NK-92 (cell line): ENCODE data around the gene WSCD2.
"Not testable (repeated sequence)": the region's sequence is repeated elsewhere in the genome, so short reads cannot be mapped to it uniquely, and the experiment has no call there.

ENCODE experiments used
- DNase-seq: peaks from one replicate; lab custom pipeline; 2025; ENCODE audit not compliant: unreplicated experiment; lab: John Stamatoyannopoulos, UW

The WSCD2 gene

DNA sequence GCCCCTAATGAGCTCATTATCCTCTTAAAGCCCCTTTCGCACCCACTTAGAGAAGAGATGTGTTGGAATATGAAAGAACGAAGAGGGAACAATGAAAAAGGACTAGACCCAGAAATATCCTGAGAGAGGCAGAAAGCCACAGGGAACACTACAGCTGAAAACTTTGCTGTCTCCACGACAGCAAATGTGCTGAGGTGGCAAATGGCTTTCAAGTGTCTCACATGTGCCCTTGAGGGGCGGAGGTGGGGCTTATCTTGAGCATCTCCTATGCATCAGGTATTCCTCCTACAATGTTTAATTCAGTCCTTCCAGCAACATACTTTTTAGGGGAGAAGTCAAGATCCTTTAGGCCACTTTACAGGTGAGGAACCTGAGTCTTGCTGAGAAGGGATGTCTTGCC lies 62.9 kb downstream of the WSCD2 start:
- no peak for DNase-seq

DNA sequence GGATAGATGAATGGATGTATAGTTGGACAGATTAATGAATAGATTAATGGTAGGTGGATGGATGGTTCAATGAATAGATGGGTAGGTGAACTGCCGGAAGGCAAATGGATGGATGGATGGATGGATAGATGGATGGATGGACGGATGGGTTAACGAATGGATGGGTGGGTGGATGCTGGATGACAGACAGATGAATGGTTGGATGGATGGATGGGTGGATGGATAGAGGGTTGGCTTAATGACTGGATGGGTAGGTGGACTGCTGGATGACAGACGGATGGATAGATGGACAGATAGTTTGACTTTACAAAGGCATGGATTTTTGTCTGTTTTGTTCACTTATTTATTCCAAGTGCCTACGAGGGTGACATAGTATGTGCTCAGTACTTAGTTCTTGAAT lies 64.4 kb downstream of the WSCD2 start:
- DNase-seq, result no peak

DNA sequence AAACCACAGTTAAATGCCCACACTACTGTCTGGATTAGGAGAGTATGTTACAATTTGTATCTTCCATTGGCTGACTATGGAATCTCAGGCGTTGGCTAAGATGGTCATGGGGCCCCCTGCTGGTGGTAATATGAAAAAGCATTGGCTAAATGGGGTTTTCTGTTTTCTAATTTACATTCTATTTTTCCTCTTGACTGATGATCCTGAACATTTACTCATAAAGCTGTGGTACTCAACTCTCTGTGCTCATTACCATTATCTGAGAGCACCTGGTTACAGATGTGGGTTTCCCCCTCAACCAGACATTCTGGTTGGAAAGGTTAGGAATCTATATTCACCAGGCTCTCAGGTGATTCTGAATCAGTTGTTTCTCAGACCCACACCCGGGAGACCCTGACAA lies 64.8 kb downstream of the WSCD2 start:
- DNase-seq, result no peak

DNA sequence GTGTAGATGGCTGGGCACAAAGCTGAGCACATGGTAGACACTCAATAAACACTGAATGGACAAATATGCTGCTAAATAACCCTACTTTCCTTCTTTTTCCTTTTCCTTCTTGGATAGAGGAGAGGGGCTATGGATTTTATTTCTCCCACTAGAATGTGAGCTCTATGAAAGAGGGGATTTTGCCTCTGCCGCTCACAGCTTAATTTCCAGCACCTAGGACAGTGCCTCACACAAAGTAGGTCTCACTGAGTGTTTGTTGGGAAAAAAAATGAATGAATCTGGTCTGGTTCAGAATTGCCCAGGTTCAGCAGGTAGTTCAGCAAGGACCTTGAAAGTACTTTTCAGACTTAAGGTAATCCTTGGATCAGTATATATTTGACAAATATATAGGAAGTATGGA lies 65.5 kb downstream of the WSCD2 start:
- DNase-seq, result no peak

DNA sequence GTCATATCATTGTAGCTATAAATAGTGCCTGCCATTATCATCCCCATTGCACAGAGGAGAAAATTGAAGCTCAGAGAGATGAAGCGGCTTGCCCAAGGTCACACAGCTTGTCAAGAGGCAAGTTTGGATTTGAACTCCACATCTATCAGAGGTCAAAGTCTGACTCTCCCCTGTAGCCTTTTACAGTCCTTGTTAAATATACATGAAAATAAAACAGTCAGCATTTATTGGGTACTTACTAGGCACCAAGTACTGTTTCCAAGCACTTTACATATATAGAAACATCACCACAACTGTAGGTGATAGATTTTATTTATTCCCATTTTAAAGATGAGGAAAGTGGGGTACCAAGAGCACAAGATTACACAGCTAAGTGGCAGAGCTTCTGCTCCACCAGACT lies 67.2 kb downstream of the WSCD2 start:
- no peak for DNase-seq

DNA sequence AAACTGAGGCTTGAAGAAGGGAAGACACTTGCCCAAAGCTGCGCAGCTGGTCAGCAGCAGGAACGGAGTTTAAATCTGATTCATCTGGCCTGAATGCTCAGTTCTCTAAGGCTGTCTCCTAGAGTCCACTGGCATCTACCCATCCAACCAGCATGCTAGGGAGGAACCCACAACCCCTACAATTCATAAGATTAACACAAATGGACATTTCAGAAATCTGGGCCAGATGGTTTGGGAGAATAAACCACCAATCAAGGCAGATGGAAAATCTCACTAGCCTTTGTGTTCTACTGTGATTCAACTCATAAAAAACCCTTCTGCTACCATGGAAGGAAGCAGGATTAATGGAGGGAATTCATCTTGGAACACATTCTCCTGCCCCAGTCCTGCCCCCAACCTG lies 67.8 kb downstream of the WSCD2 start:
- no peak for DNase-seq

DNA sequence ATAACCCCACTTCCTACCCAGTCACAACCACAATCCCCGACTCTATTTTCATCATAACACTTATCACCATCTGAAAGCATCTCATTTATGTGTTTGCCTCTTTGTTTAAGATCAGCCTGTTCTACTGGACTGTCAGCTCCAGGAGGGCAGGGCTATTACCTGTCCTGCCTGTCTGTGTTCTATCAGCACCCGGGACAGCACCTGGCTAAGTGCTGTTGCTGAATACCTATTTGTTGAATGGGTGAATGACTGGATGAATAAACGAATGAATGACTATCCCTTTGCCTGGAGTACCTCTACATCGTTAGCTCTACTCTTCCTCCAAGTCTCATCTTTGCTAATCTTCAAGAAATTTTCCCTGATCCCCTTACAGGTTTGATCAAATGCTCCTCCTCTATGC lies 69.0 kb downstream of the WSCD2 start:
- DNase-seq, result no peak

DNA sequence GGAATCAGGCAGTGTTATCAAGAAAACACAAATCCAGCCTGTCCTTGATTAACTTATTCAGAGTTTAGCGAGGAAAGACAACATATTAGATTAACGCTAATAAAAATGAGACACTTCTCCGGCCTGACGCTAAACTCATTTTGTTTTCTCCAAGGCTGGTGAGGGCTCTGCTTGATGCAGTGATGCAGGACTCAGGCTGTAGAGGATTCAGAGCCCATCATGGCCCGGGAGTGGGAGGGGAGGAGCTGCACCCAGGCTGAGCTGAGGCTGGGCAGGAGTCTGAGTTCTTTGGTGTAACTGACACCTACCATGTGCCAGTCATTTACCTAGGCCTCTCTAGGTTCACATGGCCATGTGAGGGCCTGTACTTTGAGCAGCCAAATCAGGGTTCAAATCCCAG lies 70.0 kb downstream of the WSCD2 start:
- no peak for DNase-seq

DNA sequence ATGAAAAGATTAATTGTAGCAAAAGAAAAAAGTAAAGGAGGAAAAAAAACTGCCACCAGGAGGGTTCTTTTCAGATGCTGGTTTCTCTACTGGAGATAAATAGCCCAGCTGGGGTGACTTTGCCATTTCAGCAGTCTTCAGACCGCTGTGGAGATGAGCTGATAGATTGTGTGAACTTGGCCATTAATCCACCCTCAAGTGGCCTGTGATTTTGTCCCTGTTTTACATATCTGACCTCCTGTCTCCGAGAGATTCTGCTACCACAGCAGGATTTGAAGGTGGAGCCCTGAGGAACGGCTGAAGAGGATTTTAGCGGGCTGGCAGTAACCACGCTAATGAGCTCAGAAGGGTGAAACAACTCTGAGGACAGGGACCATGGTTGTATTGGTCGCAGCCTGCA lies 72.7 kb downstream of the WSCD2 start:
- no peak for DNase-seq

DNA sequence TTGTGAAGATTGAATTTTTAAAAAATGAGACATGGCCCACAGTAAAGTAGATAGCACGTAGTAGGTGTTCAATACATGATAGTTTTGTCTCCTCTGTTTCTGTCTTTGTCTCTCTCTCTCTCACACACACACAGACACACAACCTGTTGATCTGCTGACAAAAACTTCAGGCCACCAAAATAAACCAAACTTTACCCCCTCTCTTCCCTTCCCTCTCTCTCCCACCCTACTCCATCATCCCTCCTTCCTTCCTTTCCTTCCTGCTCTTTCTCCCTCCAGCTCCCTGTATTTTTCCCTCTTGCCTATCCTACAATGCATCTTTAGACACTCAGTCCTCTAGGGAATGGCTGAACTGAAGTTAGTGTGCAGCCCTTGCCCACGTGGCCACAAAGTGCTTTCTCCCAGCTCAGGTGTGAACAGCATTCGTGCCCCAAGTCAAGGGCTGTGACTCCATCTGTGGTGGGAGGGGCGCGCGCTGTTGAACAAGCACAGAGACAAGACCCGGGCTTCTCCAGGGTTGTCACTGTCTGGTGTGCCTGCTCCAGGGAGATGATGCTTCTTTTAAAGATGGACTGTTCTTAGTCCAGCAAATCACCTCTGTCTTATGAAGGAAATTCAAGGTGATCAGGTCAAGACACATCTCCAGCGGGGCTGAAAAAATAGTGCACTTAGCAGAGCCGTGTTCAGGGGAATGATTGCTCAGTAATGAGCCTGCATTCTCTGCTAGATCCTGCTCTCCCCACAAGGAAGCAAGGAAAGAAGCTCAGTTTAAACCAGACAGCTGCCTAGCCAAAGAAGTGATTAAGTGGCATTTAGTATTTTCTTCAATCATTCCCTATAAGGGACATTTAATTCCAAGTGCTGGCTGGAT lies 75.3 kb downstream of the WSCD2 start:
- no peak for DNase-seq

DNA sequence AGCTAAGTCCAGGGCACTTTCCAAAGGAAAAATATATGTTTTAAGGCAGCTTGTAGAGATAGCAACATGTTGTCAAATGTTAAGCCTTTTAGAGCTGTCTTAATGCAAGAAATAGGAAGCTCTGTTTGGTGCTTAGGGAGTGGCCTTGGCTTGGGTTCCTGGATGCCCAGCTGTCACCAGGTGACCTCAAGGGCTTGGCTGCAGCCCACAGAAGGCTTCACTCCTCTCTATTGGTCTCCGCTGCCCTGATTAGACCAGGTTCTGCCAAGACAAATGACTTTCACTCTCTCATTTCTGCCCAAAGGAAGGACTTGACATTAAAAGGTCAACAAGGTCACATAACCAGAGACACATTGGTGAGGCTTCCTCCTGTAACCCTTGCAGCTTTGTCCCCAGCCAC lies 76.8 kb downstream of the WSCD2 start:
- no peak for DNase-seq

DNA sequence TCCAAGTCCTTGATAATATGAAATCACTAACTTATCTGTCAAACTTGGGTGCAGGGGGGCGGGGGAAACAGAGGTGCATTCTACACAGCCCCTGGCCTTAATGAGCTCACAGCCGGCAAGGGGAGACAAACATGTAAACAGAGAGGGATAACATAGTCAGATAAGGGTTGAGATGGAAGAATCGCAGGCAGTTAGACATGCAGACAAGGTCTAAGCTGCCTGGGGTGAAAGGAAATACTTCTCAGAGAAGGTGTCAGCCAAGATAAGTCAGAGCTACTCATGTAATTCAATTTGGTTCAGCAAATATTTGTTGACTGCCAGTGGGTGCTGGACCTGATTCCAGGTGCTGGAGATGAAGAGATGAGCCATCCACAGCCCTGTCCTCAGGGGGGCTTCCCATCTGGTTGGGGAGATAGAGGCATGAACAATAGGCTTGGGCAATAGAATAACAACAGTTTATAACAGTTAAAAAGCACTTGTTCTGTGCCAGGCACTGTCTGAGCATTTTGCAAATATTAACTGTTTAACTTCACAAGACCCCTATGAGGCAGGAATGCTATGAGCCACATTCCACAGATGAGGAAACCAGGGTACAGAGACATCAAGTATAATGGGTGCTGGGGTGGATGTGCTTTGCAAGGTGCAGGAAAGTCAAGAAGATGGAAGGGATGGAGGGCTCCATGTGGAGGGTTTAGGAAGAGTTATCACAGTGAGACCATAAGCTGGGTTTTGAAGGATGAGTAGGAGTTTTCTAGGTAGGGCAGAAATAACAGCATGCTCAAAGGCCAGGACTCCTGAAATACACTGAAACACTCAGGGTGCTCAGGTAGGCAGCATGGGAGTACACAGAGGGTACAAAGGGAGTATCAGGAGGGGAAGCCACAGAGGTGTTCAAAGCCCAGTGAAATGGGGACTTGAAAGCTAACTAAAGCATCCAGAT lies 79.0 kb downstream of the WSCD2 start:
- no peak for DNase-seq

DNA sequence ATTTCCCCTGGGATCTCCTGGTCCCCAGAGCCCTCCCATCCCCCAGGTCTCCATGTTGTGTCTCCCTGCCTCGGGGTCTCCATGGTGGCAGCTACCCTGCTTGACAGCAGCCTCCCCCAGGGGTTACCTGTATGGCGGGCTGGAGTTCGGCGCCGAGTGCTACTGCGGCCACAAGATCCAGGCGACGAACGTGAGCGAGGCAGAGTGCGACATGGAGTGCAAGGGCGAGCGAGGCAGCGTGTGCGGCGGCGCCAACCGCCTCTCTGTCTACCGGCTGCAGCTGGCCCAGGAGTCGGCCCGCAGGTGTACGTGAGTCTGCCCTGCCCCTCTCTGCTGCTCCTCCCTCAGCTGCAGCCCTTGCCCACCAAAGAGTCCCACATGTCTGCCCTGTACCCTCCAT lies 80.9 kb downstream of the WSCD2 start:
- DNase-seq, result no peak

DNA sequence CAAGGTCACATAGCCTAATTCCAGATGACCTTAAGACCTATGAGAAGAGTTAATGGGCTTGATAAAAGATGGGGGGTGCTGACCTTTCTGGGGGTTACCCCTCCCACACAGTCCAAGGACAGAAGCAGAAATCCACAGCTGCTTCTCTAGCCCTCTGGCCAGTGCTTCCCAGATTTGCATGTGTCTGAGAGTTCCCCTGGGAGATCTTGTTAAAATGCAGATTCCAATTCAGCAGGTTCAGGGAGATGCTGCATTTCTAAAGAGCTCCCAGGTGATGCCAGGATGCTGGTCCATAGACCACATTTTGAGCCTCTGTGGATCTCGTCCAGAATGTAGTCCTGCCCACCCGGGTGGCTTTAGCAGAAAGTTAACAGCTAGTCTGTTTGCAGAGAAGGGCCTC lies 82.1 kb downstream of the WSCD2 start:
- DNase-seq, result no peak

DNA sequence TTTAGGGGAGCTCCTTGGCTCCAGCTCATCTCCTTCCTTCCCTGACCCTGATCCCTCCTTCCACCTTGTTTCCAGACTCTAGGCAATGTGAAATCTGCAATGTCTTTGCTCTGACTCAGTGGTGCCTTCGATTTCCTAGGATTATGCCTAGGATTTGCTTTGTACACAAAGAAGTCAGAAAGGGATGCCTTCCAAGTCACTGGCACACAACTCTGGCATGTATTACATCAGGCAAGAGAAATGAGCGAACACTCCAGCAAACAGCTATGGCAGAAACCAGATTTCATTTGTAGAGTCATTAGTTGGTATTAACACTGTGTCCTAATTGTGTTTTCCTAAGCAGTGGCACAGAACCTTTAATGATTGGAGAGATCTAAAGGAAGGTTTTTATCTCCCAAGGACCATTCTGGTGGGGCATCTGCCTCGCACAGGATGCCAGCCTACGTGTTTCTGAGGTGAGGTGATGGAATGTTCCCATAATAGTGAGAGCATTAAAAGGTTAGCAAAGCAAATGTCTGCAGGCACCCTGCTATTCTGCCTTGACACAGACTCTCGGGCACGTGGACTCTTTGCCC lies 84.9 kb downstream of the WSCD2 start:
- DNase-seq, result no peak

DNA sequence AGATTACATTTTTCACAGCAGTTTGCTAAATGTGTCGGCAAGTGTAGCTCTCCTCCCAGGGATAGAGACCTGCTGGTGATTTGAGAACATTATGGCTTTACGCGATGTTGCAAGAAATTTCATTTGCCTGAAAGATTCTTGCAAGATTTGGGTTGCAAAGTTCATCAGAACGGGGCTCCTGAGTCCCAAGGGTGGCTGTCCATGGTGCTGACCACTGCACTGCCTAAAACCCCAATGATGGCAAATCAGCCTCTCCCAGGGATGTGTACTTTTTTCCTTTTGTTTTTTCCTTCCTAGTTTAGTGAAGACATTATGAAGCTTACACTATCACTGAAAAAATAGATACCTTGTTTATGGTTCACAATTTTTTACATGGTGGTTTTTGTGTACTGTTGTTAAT lies 85.4 kb downstream of the WSCD2 start:
- no peak for DNase-seq

DNA sequence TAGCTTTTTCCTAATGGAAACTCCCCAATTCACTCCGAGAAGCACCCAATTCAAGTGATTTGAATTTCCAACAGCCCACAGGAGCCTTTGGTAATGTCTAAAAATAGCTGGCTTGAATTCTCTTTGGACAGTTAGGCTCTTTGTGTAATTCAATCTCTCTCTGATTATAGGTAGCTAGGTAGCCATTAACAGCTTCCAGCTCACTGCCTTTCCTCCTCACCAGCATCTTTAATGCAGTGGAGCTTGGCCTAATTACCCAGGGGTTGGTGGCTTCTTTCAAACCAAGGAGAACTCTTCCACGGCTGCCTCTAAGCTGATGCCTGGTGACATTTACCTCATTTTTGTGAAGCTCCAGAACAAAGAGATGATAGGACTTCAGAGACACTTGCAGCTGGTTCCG lies 86.4 kb downstream of the WSCD2 start:
- no peak for DNase-seq

DNA sequence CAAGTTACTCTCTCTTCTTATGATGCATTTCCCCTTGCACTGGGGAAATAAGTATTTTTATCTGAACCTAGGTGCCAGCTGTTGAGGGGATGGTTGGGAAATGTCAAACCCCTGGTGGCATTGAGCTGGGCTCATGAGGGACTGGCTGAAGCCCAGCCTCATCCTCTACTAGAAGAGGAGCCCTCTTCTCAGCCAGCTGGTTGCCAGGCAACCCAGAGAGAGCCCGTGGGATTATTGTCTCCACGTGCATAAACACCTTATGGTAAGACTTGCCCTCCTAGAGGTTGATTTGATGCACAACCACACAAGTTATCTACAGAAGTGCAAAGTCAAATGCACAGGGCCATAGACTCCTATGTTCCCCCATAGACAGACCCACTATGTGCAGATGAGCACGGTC lies 89.8 kb downstream of the WSCD2 start:
- no peak for DNase-seq

DNA sequence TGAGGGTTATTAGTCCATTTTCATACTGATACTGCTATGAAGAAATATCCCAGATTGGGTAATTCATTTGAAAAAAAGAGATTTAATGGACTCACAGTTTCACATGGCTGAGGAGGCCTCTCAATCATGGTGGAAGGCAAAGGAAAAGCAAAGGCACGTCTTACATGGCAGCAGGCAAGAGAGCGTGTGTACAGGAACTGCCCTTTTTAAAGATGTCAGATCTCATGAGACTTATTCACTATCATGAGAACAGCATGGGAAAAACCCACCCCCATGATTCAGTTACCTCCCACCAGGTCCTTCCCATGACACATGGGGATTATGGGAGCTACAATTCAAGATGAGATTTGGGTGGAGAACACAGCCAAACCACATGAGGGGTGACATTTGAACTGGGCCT lies 96.0 kb downstream of the WSCD2 start:
- DNase-seq, result not testable (repeated sequence)

DNA sequence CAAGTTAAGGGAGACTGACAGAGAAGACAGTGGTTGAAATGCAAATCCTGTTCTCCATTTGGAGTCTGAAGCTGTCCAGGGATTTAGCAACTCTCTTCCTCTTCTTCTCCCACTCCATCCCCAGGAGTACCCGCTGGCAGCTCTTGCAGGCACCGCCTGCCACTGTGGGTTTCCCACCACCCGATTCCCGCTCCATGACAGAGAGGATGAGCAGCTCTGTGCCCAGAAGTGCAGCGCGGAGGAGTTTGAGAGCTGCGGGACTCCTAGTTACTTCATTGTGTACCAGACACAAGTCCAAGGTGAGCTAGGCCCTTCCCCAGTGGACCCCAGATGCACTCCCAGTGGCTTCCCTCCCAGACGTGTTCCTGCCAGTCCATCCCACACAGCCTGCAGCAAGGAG lies 97.8 kb downstream of the WSCD2 start:
- DNase-seq, result no peak

DNA sequence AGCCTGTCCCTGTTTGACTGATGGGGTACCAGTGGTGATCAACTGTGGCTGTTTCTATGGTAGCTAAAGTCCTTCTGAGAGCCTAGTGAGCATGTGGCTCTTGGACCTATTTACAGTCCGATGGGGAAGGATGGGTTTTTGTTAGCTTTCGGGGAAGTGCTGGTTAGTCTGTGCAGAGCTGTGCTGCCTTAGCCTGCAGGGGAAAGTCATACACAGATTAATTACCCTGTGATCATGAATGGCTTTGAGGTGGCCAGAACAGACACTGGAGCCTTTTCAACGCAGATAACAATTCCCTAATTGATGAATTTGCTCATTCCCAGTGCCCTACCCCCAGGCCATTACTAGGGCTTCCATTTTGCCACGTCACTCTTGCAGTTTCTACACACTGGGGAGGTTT lies 99.7 kb downstream of the WSCD2 start:
- DNase-seq, result no peak
